HCT116 (cell line): ENCODE measurements around the gene KNDC1. TPM values are rescaled to one million over a fixed set of nuclear protein-coding genes. Genes with fewer than 3 reads are reported as not detected.

Experiments used
- ATAC-seq: fragments of 200-7000 bp; cut with Tn5 transposase; 2 replicates; pipeline ENCODE4 v1.9.1; 2020; ENCODE audit warnings: mild to moderate bottlenecking, moderate library complexity
- BruUV-seq: library from RNA; stranded (reverse); fragments of 400-500 nt; replicated peaks from 2 replicates; lab custom pipeline; 2021; lab: Mats Ljungman, UMichigan
- CTCF ChIA-PET: fragments of 300-600 bp; sonication (Branson Sonifier 250); formaldehyde crosslinking; loops from one replicate; lab custom pipeline; 2021; ENCODE audit warnings: antibody characterized with exemption; lab: Charles Lee
- POLR2A ChIA-PET: fragments of 300-600, 350-600 bp; sonication (Branson Sonifier 250); formaldehyde crosslinking; loops from one replicate; lab custom pipeline; 2021; ENCODE audit warnings: antibody characterized with exemption; lab: Charles Lee
- RAD21 ChIA-PET, 2 experiments: fragments of 300-600 bp; sonication (Branson Sonifier 250); formaldehyde crosslinking; loops; one replicate each; lab custom pipeline; 2023; ENCODE audit warnings: low total read pairs in 2 of 2; ENCODE audit not compliant: uncharacterized antibody in 2 of 2, unreplicated experiment in 2 of 2, low non-redundant PET in 1 of 2; lab: Charles Lee
- DNase-seq: peaks from one replicate; pipeline ENCODE4 v3.0.0-alpha.2; 2010; ENCODE audit warnings: low read depth, low spot score
- H2AFZ ChIP-seq: fragments of 200-600 bp; shearing (Covaris generic), sonication (generic); 2 replicates; pipeline ENCODE4 v1.6.1; 2017; ENCODE audit warnings: low read depth, mixed run types, mixed read lengths, antibody characterized with exemption, low read length; ENCODE audit not compliant: poor library complexity, severe bottlenecking
- H3K27ac ChIP-seq: 2 replicates; pipeline ENCODE4 v1.5.1; 2012; ENCODE audit warnings: low read depth, low read length
- H3K27me3 ChIP-seq: fragments of 200-600 bp; sonication (generic); 2 replicates; pipeline ENCODE4 v1.6.1; 2016; ENCODE audit warnings: mixed run types, low read length, mixed read lengths; ENCODE audit not compliant: insufficient read depth
- H3K36me3 ChIP-seq, 2 experiments: fragments of 200-500 bp in 1 of 2; fragments of 200-600 bp in 1 of 2; sonication (Bioruptor generic) in 1 of 2; sonication (generic) in 1 of 2; 2 replicates each; pipeline versions ENCODE4 v1.5.1 to v1.6.1; 2014 to 2016; ENCODE audit warnings: low read length in 2 of 2, inconsistent platforms in 1 of 2, mixed read lengths in 1 of 2, mixed run types in 1 of 2; ENCODE audit not compliant: insufficient read depth in 2 of 2, control insufficient read depth in 1 of 2
- H3K4me1 ChIP-seq, 2 experiments: fragments of 200-600 bp in 1 of 2; sonication (generic) in 1 of 2; 2 replicates each; pipeline versions ENCODE4 v1.5.1 to v1.6.1; 2012 to 2017; ENCODE audit warnings: low read length in 2 of 2, inconsistent platforms in 1 of 2, mild to moderate bottlenecking in 1 of 2, mixed read lengths in 1 of 2, mixed run types in 1 of 2, moderate library complexity in 1 of 2; ENCODE audit not compliant: insufficient read depth in 2 of 2, control insufficient read depth in 1 of 2
- H3K4me2 ChIP-seq: fragments of 200-600 bp; sonication (generic); 2 replicates; pipeline ENCODE4 v1.6.1; 2017; ENCODE audit warnings: mixed run types, low read length, mixed read lengths
- H3K4me3 ChIP-seq, 2 experiments: fragments of 200-600 bp in 1 of 2; sonication (generic) in 1 of 2; replicated peaks in 1 of 2; 2 replicates each; pipeline ENCODE4 v1.5.1; 2011 to 2016; ENCODE audit warnings: low read length in 2 of 2, control low read depth in 1 of 2, low read depth in 1 of 2, mild to moderate bottlenecking in 1 of 2, mixed read lengths in 1 of 2, mixed run types in 1 of 2
- H3K79me2 ChIP-seq: fragments of 200-600 bp; sonication (generic); 2 replicates; pipeline ENCODE4 v1.6.1; 2017; ENCODE audit warnings: mild to moderate bottlenecking, mixed run types, low read length, moderate library complexity, mixed read lengths; ENCODE audit not compliant: insufficient read depth
- H3K9ac ChIP-seq: fragments of 200-600 bp; sonication (generic); 2 replicates; pipeline ENCODE4 v1.6.1; 2016; ENCODE audit warnings: low read length, mixed read lengths
- H3K9me2 ChIP-seq: fragments of 200-600 bp; sonication (generic), shearing (Covaris generic); 2 replicates; pipeline ENCODE4 v1.6.1; 2017; ENCODE audit warnings: mixed run types, mild to moderate bottlenecking, moderate library complexity; ENCODE audit not compliant: insufficient read depth
- H3K9me3 ChIP-seq, 2 experiments: fragments of 200-500 bp in 1 of 2; fragments of 200-600 bp in 1 of 2; sonication (Bioruptor generic) in 1 of 2; sonication (generic) in 1 of 2; 2 replicates each; pipeline ENCODE4 v1.6.1; 2014 to 2017; ENCODE audit warnings: low read length in 2 of 2, mixed read lengths in 2 of 2, inconsistent platforms in 1 of 2, low read depth in 1 of 2, mild to moderate bottlenecking in 1 of 2, mixed run types in 1 of 2, moderate library complexity in 1 of 2; ENCODE audit not compliant: control insufficient read depth in 1 of 2, insufficient read depth in 1 of 2
- H4K20me1 ChIP-seq: fragments of 200-600 bp; sonication (generic), shearing (Covaris generic); 2 replicates; pipeline ENCODE4 v1.6.1; 2017; ENCODE audit warnings: mixed run types, mild to moderate bottlenecking, moderate library complexity; ENCODE audit not compliant: insufficient read depth
- ATF3 ChIP-seq: IDR thresholded peaks from 2 replicates; pipeline ENCODE4 v1.6.1; 2012
- CBX3 ChIP-seq: IDR thresholded peaks from 2 replicates; pipeline ENCODE4 v1.6.1; 2012; ENCODE audit warnings: low read depth
- CEBPB ChIP-seq: IDR thresholded peaks from 2 replicates; pipeline ENCODE4 v1.6.1; 2012; ENCODE audit warnings: low read depth
- CTCF ChIP-seq, 3 experiments: fragments of 200-600 bp in 1 of 3; sonication (generic) in 1 of 3; IDR thresholded peaks in 2 of 3; conservative IDR thresholded peaks in 1 of 3; 2 replicates each; pipeline ENCODE4 v1.5.1; 2012 to 2017; ENCODE audit warnings: low read depth in 2 of 3, low read length in 2 of 3, antibody characterized with exemption in 1 of 3, borderline replicate concordance in 1 of 3, control low read depth in 1 of 3, mild to moderate bottlenecking in 1 of 3, mixed read lengths in 1 of 3, mixed run types in 1 of 3, moderate library complexity in 1 of 3; ENCODE audit not compliant: insufficient read depth in 1 of 3
- EGR1 ChIP-seq: IDR thresholded peaks from 2 replicates; pipeline ENCODE4 v1.6.1; 2012; ENCODE audit warnings: low read depth
- EZH2 ChIP-seq: fragments of 200-600 bp; sonication (generic); IDR thresholded peaks from 2 replicates; pipeline ENCODE4 v1.6.1; 2017; ENCODE audit warnings: antibody characterized with exemption, mixed run types
- EZH2phosphoT487 ChIP-seq: fragments of 200-600 bp; IDR thresholded peaks from 2 replicates; pipeline ENCODE4 v1.6.1; 2018; ENCODE audit warnings: antibody characterized with exemption, borderline replicate concordance
- FOSL1 ChIP-seq: IDR thresholded peaks from 2 replicates; pipeline ENCODE4 v1.6.1; 2012; ENCODE audit warnings: low read depth
- JUND ChIP-seq: IDR thresholded peaks from 2 replicates; pipeline ENCODE4 v1.6.1; 2012
- MAX ChIP-seq: IDR thresholded peaks from 2 replicates; pipeline ENCODE4 v1.6.1; 2012
- POLR2A ChIP-seq: IDR thresholded peaks from 2 replicates; pipeline ENCODE4 v1.7.0; 2011; ENCODE audit warnings: borderline replicate concordance; ENCODE audit not compliant: insufficient read depth, insufficient read length; ENCODE audit errors: extremely low read depth
- POLR2AphosphoS5 ChIP-seq: IDR thresholded peaks from 2 replicates; pipeline ENCODE4 v1.6.1; 2011; ENCODE audit warnings: mild to moderate bottlenecking, low read depth, low read length, moderate library complexity
- RAD21 ChIP-seq: IDR thresholded peaks from 2 replicates; pipeline ENCODE4 v1.6.1; 2012; ENCODE audit warnings: low read depth, mild to moderate bottlenecking
- SIN3A ChIP-seq: IDR thresholded peaks from 2 replicates; pipeline ENCODE4 v1.6.1; 2012; ENCODE audit warnings: low read depth
- SRF ChIP-seq: IDR thresholded peaks from 2 replicates; pipeline ENCODE4 v1.6.1; 2012; ENCODE audit warnings: low read depth
- TCF7L2 ChIP-seq: IDR thresholded peaks from 2 replicates; pipeline ENCODE4 v1.7.0; 2011; ENCODE audit warnings: borderline replicate concordance, inconsistent platforms; ENCODE audit not compliant: insufficient read depth, insufficient read length; ENCODE audit errors: extremely low read depth
- YY1 ChIP-seq: IDR thresholded peaks from 2 replicates; pipeline ENCODE4 v1.6.1; 2011; ENCODE audit warnings: low read length, low read depth, moderate library complexity, mild to moderate bottlenecking; ENCODE audit not compliant: insufficient replicate concordance; ENCODE audit errors: extremely low read depth
- ZBTB33 ChIP-seq: IDR thresholded peaks from 2 replicates; pipeline ENCODE4 v1.6.1; 2011; ENCODE audit warnings: mild to moderate bottlenecking, low read length, moderate library complexity; ENCODE audit not compliant: insufficient replicate concordance; ENCODE audit errors: extremely low read depth
- ZFX ChIP-seq: fragments of 450-650 bp; IDR thresholded peaks from 2 replicates; pipeline ENCODE4 v1.6.1; 2017
- ZNF274 ChIP-seq: fragments of 200-500 bp; sonication (Bioruptor generic); IDR thresholded peaks from 2 replicates; pipeline ENCODE4 v1.6.1; 2014; ENCODE audit warnings: mild to moderate bottlenecking, low read depth, low read length, inconsistent platforms
- intact Hi-C: fragments of 100-400 bp; cut with micrococcal nuclease; formaldehyde crosslinking; loops from 2 replicates; pipeline ENCODE4 v1.10.0; 2022
- total RNA-seq: library from RNA; stranded (reverse); gene quantifications from one replicate; pipeline ENCODE4 v1.2.1, GENCODE V29; 2021; ENCODE audit not compliant: unreplicated experiment

Gene KNDC1
- total RNA-seq, 1 experiment from 2014 or later, result 3.6 TPM

- Histone ChIP-seq H3K4me2 (no peak overlapping the region), H4K20me1 (no peaks in the 10 kb centered on the region), H2AFZ (no peak overlapping the region), H3K9me2 (no peaks in the 10 kb centered on the region), H3K79me2 (no peaks in the 10 kb centered on the region), H3K9ac (no peak overlapping the region), H3K36me3 (no peaks in the 10 kb centered on the region), H3K9me3 (no peaks in the 10 kb centered on the region), H3K4me1 (peaks cover 0 to 4% of the 10 kb centered on the region in 2 experiments; a peak in 2 of 4 replicates), H3K27me3 (no peaks in the 10 kb centered on the region), H3K4me3 (no peak overlapping the region), H3K27ac (no peak overlapping the region; the same call in 1 of the 2 replicates)
- ChIA-PET CTCF (no interaction called here), RAD21 (no interaction called here), POLR2A (no interaction called here)
- DNase-seq (no peak), ATAC-seq (no peak)
- intact Hi-C loops, result no loop called here
- TF ChIP-seq CTCF (IDR thresholded peaks at IDR 0.05 in 2 of 3, conservative IDR thresholded peaks at IDR 0.05 in 1 of 3; ENCODE audit: borderline replicate concordance in 1 of 3, insufficient read depth in 1 of 3, low read depth in 2 of 3, low read length in 2 of 3), result no peak
- TF ChIP-seq JUND, result no peak
- no peak for TF ChIP-seq SIN3A
- TF ChIP-seq EGR1, result no peak
- no peak for TF ChIP-seq MAX
- no peak for TF ChIP-seq FOSL1
- no peak for TF ChIP-seq CEBPB
- TF ChIP-seq CBX3, result no peak
- no peak for TF ChIP-seq ZNF274
- TF ChIP-seq RAD21, result no peak
- no peak for TF ChIP-seq EZH2phosphoT487
- no peak for TF ChIP-seq ZFX
- TF ChIP-seq EZH2, result no peak
- TF ChIP-seq SRF, result no peak
- TF ChIP-seq ATF3, result no peak
- no peak for TF ChIP-seq ZBTB33
- no peak for TF ChIP-seq TCF7L2
- TF ChIP-seq POLR2AphosphoS5, result no peak
- TF ChIP-seq POLR2A, result no peak
- no peak for TF ChIP-seq YY1
- BruUV-seq, result no TSS peak
These were observed 33.4 kb upstream of the KNDC1 start for GRCh38 chr10:133126431-133127290.
